Left lung (tissue), 10 donors: Measurements from ENCODE around the gene WDR74. TPM values are rescaled to one million over a fixed set of nuclear protein-coding genes. Genes with fewer than 3 reads are reported as not detected.
"Not testable (repeated sequence)": the region's sequence is repeated elsewhere in the genome, so short reads cannot be mapped to it uniquely, and the experiment has no call there.

ENCODE experiments used
- ATAC-seq: fragments of 200-7000 bp; cut with Tn5 transposase; one replicate; pipeline ENCODE4 v1.9.1; 2020; ENCODE audit warnings: moderate library complexity
- DNase-seq, 4 donors: peaks; one replicate each; pipeline ENCODE4 v3.0.0-alpha.2; 2013 to 2020
- H3K27ac ChIP-seq, 2 donors: fragments of 200-600 bp; sonication (generic) in 1 of 2; one replicate each; pipeline versions ENCODE4 v1.5.0 to v1.8.0; 2020 to 2021
- H3K27me3 ChIP-seq, 2 donors: fragments of 200-600 bp; sonication (generic) in 1 of 2; one replicate each; pipeline versions ENCODE4 v1.5.0 to v1.8.0; 2020 to 2021
- H3K36me3 ChIP-seq, 2 donors: fragments of 200-600 bp; sonication (generic) in 1 of 2; one replicate each; pipeline versions ENCODE4 v1.5.0 to v1.8.0; 2020 to 2021
- H3K4me1 ChIP-seq, 2 donors: fragments of 200-600 bp; one replicate each; pipeline ENCODE4 v1.8.0; 2021
- H3K4me3 ChIP-seq, 2 donors: fragments of 200-600 bp; sonication (generic) in 1 of 2; one replicate each; pipeline versions ENCODE4 v1.5.0 to v1.8.0; 2020 to 2021; ENCODE audit warnings: mild to moderate bottlenecking in 1 of 2
- H3K9me3 ChIP-seq, 2 donors: fragments of 200-600 bp; sonication (generic) in 1 of 2; one replicate each; pipeline versions ENCODE4 v1.5.0 to v1.8.0; 2020 to 2021
- CTCF ChIP-seq, 2 donors: fragments of 200-600 bp; sonication (generic) in 1 of 2; IDR thresholded peaks; one replicate each; pipeline versions ENCODE4 v1.5.0 to v1.8.0; 2021; ENCODE audit warnings: antibody characterized with exemption in 2 of 2
- intact Hi-C, 2 donors: fragments of 100-400 bp; cut with DNase I; formaldehyde crosslinking; loops; one replicate each; pipeline versions ENCODE4 v1.11.2 to v1.14.2; 2022
- polyA plus RNA-seq, 6 donors: library from polyadenylated mRNA; unstranded; fragments of 120-200 nt; gene quantifications; one replicate each; pipeline ENCODE4 v1.2.1, GENCODE V29; 2013; ENCODE audit not compliant: insufficient read length in 6 of 6
- total RNA-seq, 2 donors: library from RNA; stranded (reverse); fragmentation: NEBNext Ultra II Directional; extraction: Animal tissue kit (Norgen Biotek cat#: 25700); gene quantifications; one replicate each; pipeline ENCODE4 v1.2.1, GENCODE V29; 2021
- donor health status: DM: no; HTN: yes; CAD: no.
- donor health status: DM: no; HTN: no; CAD: no.

The WDR74 gene
- total and polyA plus RNA-seq, 8 donors, result 24.6 to 54.0 (median 43.3) TPM

- no peak for ATAC-seq
- intact Hi-C loops, result no loop called here
- Histone ChIP-seq H3K27ac (no peak overlapping the region), H3K4me1 (peaks cover 5 to 12% of the 10 kb centered on the region in 2 donors), H3K4me3 (no peak overlapping the region), H3K9me3 (no peaks in the 10 kb centered on the region), H3K36me3 (peaks cover 0 to 2% of the 10 kb centered on the region in 2 donors), H3K27me3 (no peaks in the 10 kb centered on the region)
- DNase-seq, result no peak
- TF ChIP-seq CTCF (IDR thresholded peaks at IDR 0.05), result no peak
These were observed 6.8 kb upstream of the WDR74 start for GRCh38 chr11:62846177-62846576.

- Histone ChIP-seq H3K4me1 (peaks cover 5 to 10% of the 10 kb centered on the region in 2 donors), H3K27me3 (no peaks in the 10 kb centered on the region), H3K4me3 (no peak overlapping the region), H3K27ac (no peak overlapping the region), H3K36me3 (no peaks in the 10 kb centered on the region), H3K9me3 (no peaks in the 10 kb centered on the region)
- intact Hi-C loops, result no loop called here
- DNase-seq (no peak), ATAC-seq (no peak)
- no peak for TF ChIP-seq CTCF (IDR thresholded peaks at IDR 0.05)
These were observed 4.8 kb upstream of the WDR74 start for GRCh38 chr11:62844154-62844553.

DNA sequence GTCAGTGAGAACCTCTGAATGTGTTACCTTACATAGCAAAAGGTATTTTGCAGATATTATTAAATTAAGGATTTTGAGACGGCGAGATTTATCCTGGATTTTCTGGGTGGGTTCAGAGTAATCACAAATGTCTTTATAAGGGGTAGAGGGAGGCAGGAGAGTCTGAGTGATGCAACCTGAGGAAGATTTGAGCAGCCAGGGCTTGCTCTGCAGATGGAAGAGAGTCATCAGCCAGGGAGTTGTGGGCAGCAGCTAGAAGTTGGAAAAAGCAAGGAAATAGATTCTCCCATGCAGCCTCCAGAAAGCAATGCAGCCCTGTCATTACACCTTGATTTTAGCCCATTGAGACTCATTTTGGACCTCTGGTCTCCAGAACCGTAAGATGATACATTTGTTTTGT is 4.1 kb upstream of the WDR74 start:
- ATAC-seq (no peak), DNase-seq (no peak)
- Histone ChIP-seq H3K4me3 (no peak overlapping the region), H3K36me3 (no peaks in the 10 kb centered on the region), H3K4me1 (peaks cover 9 to 17% of the 10 kb centered on the region in 2 donors), H3K27ac (no peak overlapping the region), H3K9me3 (no peaks in the 10 kb centered on the region), H3K27me3 (no peaks in the 10 kb centered on the region)
- no peak for TF ChIP-seq CTCF (IDR thresholded peaks at IDR 0.05)
- intact Hi-C loops, result no loop called here

- ATAC-seq, intact Hi-C loops, H3K9me3 ChIP-seq, H3K36me3 ChIP-seq, H3K27me3 ChIP-seq, DNase-seq: not testable (repeated sequence)
- Histone ChIP-seq H3K4me3 (peak overlapping the region in 1 of 2 donors; percentile 98), H3K4me1 (peaks cover 10 to 23% of the 10 kb centered on the region in 2 donors), H3K27ac (peak overlapping the region; percentile 98 to 99)
These were observed 3.5 kb upstream of the WDR74 start for GRCh38 chr11:62842891-62843290.

GRCh38 chr11:62842171-62842741 is 2.9 kb upstream of the WDR74 start:
- DNase-seq (peak in 2 of 4 donors; percentile 46 to 86), ATAC-seq (peak; percentile 0)
- H3K36me3 ChIP-seq, result no peaks in the 10 kb centered on the region
- intact Hi-C loops, result no loop called here
- peak overlapping the region; percentile 32 to 98 for H3K4me3 ChIP-seq
- peaks cover 10 to 29% of the 10 kb centered on the region in 2 donors for H3K4me1 ChIP-seq
- peak overlapping the region; percentile 98 to 99 for H3K27ac ChIP-seq
- no peaks in the 10 kb centered on the region for H3K27me3 ChIP-seq
- no peak for TF ChIP-seq CTCF (IDR thresholded peaks at IDR 0.05)
- H3K9me3 ChIP-seq, result no peaks in the 10 kb centered on the region
